Mucosa of descending colon (tissue), 3 donors: Measurements from ENCODE around the gene KLHL42. TPM values are rescaled to one million over a fixed set of nuclear protein-coding genes. Genes with fewer than 3 reads are reported as not detected.

Source experiments
- ATAC-seq: fragments of 200-7000 bp; cut with Tn5 transposase; one replicate; pipeline ENCODE4 v1.9.1; 2020; ENCODE audit warnings: mild to moderate bottlenecking, moderate library complexity
- DNase-seq, 3 donors: peaks; one replicate each; pipeline ENCODE4 v3.0.0-alpha.2; 2020
- H3K36me3 ChIP-seq: fragments of 200-600 bp; one replicate; pipeline ENCODE4 v1.8.0; 2021; ENCODE audit warnings: low read depth, mild to moderate bottlenecking
- H3K4me1 ChIP-seq: fragments of 200-600 bp; one replicate; pipeline ENCODE4 v1.8.0; 2021; ENCODE audit warnings: low read depth, mild to moderate bottlenecking
- H3K4me3 ChIP-seq: fragments of 200-600 bp; one replicate; pipeline ENCODE4 v1.8.0; 2021; ENCODE audit warnings: mild to moderate bottlenecking
- H3K9me3 ChIP-seq: fragments of 200-600 bp; one replicate; pipeline ENCODE4 v1.8.0; 2021; ENCODE audit warnings: mild to moderate bottlenecking
- intact Hi-C, 2 donors: fragments of 100-400 bp; cut with DNase I in 1 of 2; cut with micrococcal nuclease in 1 of 2; formaldehyde crosslinking; loops; one replicate each; pipeline versions ENCODE4 v1.11.0 to v1.11.1; 2022; cut with DNase I, micrococcal nuclease
- total RNA-seq, 3 donors: library from RNA; stranded (reverse); fragmentation: NEBNext Ultra II Directional in 2 of 3; extraction: Animal tissue kit (Norgen Biotek cat#: 25700) in 2 of 3; gene quantifications; one replicate each; pipeline versions ENCODE4 v1.2.1 to v1.2.4, GENCODE V29; 2021 to 2023
- TF ChIP-seq, protein P1 (sequence below): fragments of 200-600 bp; IDR thresholded peaks from one replicate; pipeline ENCODE4 v1.8.0; 2022; ENCODE audit warnings: antibody characterized with exemption, mild to moderate bottlenecking
- donor health status: DM: no; HTN: no; CAD: no; lungs with moderate emphysema.
- donor health status: DM: no; HTN: no; CAD: no.
- donor health status: DM: no; HTN: yes; CAD: no.

Gene KLHL42
- total RNA-seq, 3 donors from 2014 or later, result 14.4 to 48.6 (median 24.0) TPM

DNA sequence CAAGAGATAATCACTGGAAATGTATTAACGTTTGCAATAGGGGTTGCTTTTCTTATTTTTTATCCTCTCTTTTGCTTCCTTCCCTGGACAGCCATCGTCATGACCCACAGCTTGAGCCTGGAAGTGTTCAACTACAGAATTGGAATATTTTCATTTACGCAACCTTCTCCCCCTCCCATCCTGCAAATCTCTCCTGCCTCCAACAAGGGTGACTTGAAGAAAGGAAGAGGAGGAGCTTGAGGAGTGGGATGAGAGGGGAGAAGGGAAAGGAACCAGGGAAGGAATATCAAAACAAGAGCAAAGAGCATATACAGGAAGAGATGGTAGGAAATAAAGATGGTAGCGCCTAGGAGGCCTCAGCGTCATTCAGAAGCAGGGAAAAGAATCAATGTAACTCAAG, 1.6 kb downstream of the KLHL42 start:
- H3K36me3 ChIP-seq, result no peaks in the 10 kb centered on the region
- no peaks in the 10 kb centered on the region for H3K9me3 ChIP-seq
- no peak overlapping the region for H3K4me3 ChIP-seq
- no peak for ATAC-seq
- TF ChIP-seq, protein P1, sequence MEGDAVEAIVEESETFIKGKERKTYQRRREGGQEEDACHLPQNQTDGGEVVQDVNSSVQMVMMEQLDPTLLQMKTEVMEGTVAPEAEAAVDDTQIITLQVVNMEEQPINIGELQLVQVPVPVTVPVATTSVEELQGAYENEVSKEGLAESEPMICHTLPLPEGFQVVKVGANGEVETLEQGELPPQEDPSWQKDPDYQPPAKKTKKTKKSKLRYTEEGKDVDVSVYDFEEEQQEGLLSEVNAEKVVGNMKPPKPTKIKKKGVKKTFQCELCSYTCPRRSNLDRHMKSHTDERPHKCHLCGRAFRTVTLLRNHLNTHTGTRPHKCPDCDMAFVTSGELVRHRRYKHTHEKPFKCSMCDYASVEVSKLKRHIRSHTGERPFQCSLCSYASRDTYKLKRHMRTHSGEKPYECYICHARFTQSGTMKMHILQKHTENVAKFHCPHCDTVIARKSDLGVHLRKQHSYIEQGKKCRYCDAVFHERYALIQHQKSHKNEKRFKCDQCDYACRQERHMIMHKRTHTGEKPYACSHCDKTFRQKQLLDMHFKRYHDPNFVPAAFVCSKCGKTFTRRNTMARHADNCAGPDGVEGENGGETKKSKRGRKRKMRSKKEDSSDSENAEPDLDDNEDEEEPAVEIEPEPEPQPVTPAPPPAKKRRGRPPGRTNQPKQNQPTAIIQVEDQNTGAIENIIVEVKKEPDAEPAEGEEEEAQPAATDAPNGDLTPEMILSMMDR, result no peak
- no peak for DNase-seq
- peaks cover 19% of the 10 kb centered on the region for H3K4me1 ChIP-seq
- intact Hi-C loops, result no loop called here

DNA sequence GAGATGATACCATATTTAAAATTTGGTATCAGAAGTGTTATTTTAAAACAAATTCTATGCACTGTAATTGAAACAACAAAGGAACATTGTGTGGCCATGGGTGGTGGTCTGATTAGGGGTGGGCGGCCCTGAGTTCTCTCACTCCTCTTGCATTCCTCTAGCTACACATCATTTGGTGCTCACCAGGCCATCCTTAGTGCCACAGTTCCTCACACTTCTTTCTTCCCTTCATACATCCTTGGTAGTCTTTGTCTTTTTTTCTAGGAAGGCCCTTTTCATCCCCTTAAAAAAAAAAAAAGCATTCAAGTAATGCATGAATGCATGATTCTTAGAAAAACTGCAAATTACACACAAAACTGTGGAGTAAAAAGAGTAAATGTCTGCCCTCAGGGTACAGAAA, 2.4 kb downstream of the KLHL42 start:
- Histone ChIP-seq H3K4me1 (peaks cover 19% of the 10 kb centered on the region), H3K4me3 (no peak overlapping the region), H3K9me3 (no peaks in the 10 kb centered on the region), H3K36me3 (no peaks in the 10 kb centered on the region)
- DNase-seq (no peak), ATAC-seq (no peak)
- intact Hi-C loops, result no loop called here
- TF ChIP-seq, protein P1, result no peak

DNA sequence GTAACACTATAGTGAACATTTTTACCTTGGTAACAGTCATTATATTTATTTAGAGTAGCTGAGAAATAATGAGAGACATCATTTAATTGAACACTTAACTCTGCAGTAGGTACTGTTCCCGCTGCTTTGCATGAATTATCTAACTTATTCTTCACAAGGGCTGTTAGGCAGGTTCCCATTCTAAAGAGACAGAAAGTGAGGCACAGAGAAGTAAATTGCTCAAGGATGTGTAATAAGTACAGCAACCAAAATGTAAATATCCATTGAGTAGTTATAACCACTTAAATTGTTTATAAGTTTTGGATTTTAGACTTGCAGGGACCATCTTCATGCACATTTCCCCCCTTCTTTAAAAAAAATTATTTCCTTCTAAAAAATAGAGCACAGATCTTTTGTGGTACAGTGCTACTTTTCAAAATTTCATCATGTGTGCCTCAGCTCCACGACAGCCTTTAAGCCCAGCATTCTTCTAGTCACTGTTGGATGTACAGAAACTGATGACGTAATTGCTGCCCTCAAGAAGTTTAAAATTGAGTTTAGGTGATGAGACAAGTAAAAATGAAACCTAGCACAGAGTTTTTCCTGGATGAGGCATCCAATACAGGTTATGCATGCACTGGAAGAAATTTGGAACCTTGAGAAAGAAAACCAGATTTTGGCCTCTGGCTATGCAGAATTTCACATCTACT, 6.0 kb downstream of the KLHL42 start:
- H3K9me3 ChIP-seq, result no peaks in the 10 kb centered on the region
- H3K4me3 ChIP-seq, result no peak overlapping the region
- ATAC-seq, result no peak
- intact Hi-C loops, result no loop called here
- H3K36me3 ChIP-seq, result no peaks in the 10 kb centered on the region
- H3K4me1 ChIP-seq, result peaks cover 15% of the 10 kb centered on the region
- TF ChIP-seq, protein P1, result no peak
- no peak for DNase-seq

DNA sequence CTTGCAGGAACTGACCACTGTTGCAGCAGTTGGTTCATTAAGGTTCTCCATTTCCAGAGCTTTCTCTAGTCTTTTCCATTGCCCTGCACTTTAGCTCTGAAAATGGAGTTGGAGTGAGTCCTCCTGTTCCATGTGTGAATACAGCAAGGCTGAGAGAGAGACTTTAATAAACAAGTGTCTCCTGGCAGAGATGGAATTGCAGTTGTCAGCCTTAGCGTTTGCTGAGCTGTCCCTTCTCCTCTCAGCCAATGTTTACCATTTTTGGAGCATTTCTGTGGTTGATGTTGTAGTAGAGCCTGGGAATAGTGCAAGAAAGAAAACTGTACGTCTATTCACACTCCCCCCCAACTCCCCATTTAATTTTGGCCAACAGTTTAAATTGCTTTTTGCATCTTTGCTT, 7.5 kb downstream of the KLHL42 start:
- intact Hi-C loops, result no loop called here
- H3K4me3 ChIP-seq, result no peak overlapping the region
- peak; percentile 15 for ATAC-seq
- H3K36me3 ChIP-seq, result no peaks in the 10 kb centered on the region
- peaks cover 3% of the 10 kb centered on the region for H3K4me1 ChIP-seq
- TF ChIP-seq, protein P1, result no peak
- H3K9me3 ChIP-seq, result no peaks in the 10 kb centered on the region
- DNase-seq, result no peak

DNA sequence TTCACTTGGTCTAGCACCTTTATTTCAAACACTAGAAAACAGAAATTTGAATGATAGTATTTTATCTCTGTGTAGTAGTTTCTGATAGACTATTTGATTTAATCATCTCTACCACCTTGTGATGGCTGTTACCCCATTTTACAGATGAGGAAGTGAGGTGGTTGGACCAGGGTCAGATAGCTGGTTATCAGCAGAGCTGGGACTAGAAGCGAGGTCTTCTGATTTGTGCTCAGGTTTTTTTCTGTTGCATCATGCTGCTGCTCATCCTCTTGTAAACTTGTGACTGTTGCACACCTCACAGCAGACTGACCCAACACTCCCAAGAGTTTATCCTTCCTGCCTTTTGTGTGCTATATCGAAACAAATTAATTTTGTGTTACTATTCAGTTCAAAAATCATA, 10.1 kb downstream of the KLHL42 start:
- no peak overlapping the region for H3K4me3 ChIP-seq
- intact Hi-C loops, result no loop called here
- TF ChIP-seq, protein P1, result no peak
- no peaks in the 10 kb centered on the region for H3K9me3 ChIP-seq
- ATAC-seq (no peak), DNase-seq (no peak)
- no peaks in the 10 kb centered on the region for H3K36me3 ChIP-seq
- H3K4me1 ChIP-seq, result peaks cover 3% of the 10 kb centered on the region
